GM19468 (cell line): ENCODE measurements around the gene NPVF.

Experiments
- ATAC-seq: cut with Tn5 transposase; IDR thresholded peaks from one replicate; pipeline ENCODE4 v1.9.1; 2021; ENCODE audit warnings: mild to moderate bottlenecking, moderate library complexity, moderate number of reproducible peaks; ENCODE audit not compliant: unreplicated experiment; ENCODE audit errors: extremely low read depth

NPVF gene

GRCh38 chr7:25238066-25238725 lies 9.9 kb upstream of the NPVF start:
- no peak for ATAC-seq

- ATAC-seq = no peak
Measured at GRCh38 chr7:25235471-25235870, 7.2 kb upstream of the NPVF start.

GRCh38 chr7:25234336-25234735 lies 6.0 kb upstream of the NPVF start:
- no peak for ATAC-seq

GRCh38 chr7:25223206-25223605 lies 5.1 kb downstream of the NPVF start:
- no peak for ATAC-seq

- ATAC-seq = no peak
Measured at GRCh38 chr7:25222666-25223065, 5.6 kb downstream of the NPVF start.

DNA sequence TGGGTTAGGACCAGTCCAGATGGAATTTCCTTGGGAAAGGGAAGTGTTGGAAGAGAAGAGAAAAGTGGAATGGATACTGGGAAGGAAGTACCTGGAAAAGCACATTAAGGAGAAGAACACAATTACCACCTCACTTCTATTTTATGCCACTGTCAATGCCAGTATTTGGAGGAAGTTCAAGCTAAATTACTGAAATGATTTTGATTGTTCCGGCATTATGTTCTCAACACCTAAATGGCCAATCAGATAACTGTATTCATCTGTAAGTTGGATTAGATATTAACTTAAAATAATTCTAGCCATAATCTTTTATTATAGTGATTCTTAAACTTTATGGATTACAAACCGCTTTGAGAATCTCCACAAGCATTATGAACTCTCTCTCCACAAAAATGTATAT lies 7.3 kb downstream of the NPVF start:
- ATAC-seq = no peak

- no peak for ATAC-seq
Measured at GRCh38 chr7:25218191-25218590, 10.1 kb downstream of the NPVF start.

GRCh38 chr7:25216837-25217236 lies 11.4 kb downstream of the NPVF start:
- no peak for ATAC-seq

DNA sequence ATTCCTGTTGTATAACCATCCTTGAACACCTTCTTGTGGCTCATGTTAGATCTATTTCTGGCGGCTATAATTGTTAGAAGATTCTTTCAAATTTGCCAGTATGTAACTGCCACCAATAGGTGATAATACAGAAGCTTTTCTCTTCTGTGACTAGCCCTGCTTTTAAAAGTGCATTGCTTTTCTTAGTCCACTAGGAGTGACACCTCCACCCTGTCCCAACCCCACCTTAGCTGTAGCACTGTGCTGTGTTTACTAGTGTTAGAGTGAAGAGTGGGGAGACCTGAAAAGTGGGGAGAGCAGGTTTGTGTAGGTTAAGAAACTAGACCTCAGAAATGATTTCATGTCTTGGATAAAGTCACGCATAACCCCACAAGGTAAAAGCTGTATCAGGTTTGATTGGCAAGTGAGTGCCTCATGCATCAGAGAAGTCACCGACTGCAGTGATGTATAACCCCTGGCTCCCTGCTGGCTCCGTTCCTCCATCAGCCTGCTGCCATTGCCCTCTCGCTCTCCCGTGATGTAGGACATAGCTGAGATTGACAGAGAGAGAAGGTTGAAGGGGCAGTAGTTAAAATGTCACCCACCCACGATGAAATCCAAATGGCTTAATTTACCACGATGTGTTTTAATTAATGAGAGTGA lies 12.5 kb downstream of the NPVF start:
- ATAC-seq = no peak

DNA sequence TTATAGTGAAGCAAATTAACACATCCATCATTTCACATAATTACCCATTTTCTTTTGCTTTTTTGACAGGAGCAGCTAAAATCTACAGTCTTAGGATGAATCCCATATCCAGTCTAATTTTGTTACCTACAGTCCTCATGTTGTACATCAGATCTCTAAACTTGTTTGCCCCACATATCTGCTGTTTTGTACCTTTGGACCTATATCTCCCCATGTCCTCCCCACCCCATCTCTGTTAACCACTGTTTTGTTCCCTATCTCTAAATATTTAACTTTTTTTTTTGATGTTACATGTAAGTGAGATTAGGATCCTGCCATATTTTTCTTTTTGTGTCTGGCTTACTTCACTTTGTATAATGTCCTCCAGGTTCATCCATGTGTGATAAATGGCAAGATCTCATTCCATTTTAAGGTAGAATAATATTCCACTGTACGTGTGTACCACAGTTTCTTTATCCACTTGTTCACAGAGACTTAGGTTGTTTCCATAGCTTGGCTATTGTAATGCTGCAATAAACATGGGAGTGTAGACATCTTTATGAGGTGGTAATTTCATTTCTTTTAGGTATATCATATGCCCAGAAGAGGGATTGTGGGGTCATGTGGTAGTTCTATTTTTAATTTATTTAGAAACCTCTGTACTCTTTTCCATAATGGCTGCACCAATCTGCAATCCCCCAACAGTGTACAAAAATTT lies 19.6 kb downstream of the NPVF start:
- no peak for ATAC-seq

GRCh38 chr7:25207887-25208286 lies 20.4 kb downstream of the NPVF start:
- no peak for ATAC-seq

DNA sequence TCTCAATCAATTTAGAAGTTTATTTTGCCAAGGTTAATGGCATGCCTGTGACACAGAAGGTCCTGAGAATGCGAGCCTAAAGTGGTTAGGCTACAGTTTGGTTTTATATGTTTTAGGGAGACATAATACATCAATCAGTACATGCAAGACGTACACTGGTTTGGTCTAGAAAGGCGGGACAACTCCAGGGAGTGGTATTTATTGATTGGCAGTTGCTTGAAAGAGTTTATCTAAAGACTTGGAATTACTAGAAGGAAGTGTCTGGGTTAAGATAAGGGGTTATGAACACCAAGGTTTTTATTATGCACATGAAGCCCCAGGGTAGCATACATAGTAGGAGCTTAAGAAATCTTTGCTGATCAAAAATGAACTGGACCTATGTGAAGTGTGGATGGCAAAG lies 21.5 kb downstream of the NPVF start:
- ATAC-seq = no peak

DNA sequence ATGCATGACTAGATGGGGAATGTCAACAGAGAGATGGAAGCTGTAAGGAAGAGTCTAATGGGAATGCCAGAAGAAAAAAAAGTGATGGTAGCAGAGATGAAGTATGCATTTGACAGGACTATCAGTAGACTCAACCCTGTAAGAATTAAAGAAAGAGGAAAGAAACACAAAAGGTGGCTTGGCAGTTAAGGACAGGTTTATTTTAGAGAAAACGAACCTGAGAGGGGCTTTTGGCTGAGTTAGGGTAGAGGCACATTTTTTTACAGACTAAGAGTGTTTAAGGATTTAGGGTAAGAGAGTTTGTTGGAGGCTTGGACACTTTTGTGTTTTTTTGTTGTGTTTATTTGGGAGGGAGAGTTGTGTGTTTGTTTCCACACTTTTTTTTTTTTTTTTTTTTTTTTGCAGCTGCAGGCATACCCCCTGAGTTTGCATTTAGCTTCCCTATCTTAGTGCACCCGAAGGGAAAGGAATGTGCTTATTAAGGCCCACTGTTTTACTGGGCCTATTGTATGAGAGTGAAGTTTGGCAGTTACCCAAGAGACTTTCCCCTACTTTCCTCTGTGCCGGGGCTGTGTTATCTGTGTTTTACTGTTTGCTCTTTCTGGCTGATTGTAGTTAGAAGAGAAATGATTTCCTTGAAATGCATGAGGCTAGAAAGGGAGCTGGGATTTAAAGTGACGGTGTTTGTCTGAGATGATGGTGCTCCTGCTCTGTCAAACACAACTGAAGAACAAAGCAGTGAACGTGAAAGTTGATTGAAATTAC lies 32.0 kb downstream of the NPVF start:
- ATAC-seq = no peak

- ATAC-seq = no peak
Measured at GRCh38 chr7:25194036-25194435, 34.2 kb downstream of the NPVF start.

DNA sequence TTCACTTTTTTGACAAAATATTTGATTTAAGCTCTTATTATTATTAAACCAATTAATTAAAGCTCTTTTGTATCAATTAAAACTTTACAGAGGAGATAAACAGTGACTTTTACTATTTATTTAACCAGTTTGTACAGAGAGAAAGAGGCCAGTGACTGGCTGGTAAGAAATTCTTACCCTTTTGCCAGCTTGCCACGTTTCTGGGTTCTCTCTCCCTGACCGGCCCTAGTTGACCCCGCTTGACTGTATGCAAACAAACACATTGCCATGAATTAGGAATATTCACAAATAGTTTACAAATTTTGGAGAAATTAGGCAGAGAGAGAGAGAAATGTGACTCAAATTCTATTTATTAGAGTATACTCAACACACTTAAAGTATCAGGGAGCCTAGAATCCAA lies 36.2 kb downstream of the NPVF start:
- ATAC-seq = no peak

GRCh38 chr7:25189197-25189596 lies 39.1 kb downstream of the NPVF start:
- ATAC-seq = no peak

DNA sequence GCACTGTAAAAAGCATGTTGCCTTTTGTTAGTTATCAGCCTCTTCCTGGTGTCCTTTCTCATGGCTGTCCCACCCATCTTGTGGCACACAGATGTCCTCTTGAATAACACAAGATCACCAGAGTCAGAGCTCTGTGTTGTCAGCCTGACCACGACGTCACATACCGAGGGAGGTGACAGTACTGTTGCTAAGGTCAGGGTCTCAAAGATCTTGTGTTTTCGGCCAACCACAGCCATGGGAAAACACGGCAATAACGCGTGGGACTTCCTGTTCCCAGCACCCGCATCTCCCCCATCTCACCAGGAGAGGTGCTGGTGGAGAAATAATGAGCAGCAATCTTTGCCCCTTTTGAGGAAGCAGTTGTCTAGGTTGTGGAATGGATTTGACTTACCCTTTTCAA lies 40.4 kb downstream of the NPVF start:
- ATAC-seq = no peak

GRCh38 chr7:25186436-25186835 lies 41.9 kb downstream of the NPVF start:
- no peak for ATAC-seq

DNA sequence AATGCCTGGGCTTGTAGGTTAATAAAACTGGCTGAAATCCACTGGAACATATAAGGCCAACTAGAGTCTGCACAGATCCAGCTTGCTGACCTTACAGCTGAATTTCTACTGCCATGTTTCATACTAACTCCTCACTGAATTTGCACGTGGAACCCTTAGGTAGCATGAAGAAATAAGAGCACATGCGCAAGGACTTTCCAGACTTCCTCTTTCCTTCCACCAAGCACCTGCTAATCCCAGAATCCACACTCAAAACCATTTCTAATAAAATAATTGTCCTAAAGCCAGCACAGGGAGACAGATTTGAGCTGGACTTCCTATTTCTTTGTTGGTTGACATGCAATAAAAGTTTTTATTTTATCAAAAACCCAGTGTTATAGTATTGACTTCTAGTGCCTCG lies 46.8 kb downstream of the NPVF start:
- no peak for ATAC-seq

DNA sequence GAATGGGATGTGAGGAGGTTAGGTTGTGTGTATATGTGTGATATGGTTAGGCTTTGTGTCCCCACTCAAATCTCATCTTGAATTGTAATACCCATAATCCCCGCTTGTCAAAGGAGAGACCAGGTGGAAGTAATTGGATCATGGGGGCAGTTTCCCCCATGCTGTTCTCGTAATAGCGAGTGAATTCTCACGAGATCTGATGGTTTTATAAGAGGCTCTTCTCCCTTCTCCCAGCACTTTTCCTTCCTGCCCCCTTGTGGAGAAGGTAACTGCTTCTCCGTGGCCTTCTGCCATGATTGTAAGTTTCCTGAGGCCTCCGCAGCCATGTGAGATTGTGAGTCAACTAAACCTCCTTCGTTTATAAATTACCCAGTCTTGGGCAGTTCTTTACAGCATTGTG lies 47.3 kb downstream of the NPVF start:
- ATAC-seq = no peak

DNA sequence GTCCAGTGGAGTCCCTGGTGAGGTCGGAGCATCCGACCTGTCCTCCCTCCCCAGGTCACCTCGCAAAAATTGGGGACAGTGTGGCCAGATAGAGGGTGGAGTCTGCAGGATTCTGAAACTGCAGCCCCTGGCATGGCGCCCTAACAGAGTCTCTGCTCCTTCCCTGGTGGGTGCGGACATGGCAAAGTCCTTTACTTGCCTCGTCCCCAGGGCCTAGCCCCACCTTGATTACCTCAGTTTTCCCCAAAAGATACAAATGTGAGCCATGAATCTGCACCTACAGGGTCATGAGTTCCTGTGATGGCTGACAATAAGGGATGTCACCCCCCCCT lies 47.7 kb downstream of the NPVF start:
- ATAC-seq = no peak
